GM19023 (cell line): Measurements from ENCODE around the gene NINL.
"Not testable (repeated sequence)": the region's sequence is repeated elsewhere in the genome, so short reads cannot be mapped to it uniquely, and the experiment has no call there.

Experiments used
- ATAC-seq: cut with Tn5 transposase; IDR thresholded peaks from one replicate; pipeline ENCODE4 v1.9.1; 2021; ENCODE audit warnings: mild to moderate bottlenecking, moderate library complexity; ENCODE audit not compliant: unreplicated experiment

The NINL gene

GRCh38 chr20:25561771-25562170 lies 23.6 kb downstream of the NINL start:
- ATAC-seq = not testable (repeated sequence)

DNA sequence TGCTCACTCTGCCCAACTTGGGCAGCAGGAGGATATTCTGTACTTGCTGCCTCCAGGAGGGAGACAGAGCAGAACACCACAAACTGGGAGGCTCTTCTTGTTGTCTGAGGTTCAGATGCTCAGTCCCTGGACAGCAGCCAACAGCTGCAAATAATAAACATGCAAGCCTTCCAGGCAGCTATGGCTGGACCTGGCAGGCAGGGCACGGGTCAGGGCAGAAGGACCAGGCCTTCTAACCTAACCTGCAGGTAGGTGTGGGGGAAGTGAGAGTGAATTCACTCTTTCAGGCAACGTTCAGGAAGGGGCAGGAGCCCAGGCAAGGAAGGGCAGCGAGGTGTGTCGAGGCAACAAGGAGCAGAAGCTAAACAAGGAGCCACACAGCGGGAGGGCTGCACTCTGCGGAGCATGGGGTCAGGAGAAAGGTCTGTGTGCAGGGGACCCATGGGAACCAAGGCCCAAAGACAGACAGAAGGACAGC lies 31.5 kb downstream of the NINL start:
- no peak for ATAC-seq

DNA sequence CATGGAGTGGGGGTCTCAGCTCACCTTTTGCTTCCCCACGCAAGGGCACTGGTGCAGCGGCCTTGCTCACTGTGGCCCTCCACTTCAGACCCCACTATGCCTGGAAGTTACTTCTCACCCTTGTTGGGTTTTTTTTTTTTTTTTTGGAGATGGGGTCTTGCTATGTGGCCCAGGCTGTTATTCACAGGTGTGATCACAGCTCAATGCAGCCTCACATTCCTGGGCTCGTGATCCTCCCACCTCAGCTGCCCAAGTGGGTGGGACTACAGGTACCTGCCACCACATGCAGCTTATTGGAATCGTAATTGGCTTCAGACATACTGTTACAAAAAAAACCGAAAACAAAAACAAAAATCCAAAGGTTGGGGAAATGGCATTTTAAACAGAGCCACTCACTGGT lies 32.4 kb downstream of the NINL start:
- ATAC-seq = no peak

GRCh38 chr20:25551413-25552215 lies 33.7 kb downstream of the NINL start:
- ATAC-seq = no peak

- not testable (repeated sequence) for ATAC-seq
Observed at GRCh38 chr20:25550645-25551337, 34.5 kb downstream of the NINL start.

GRCh38 chr20:25549843-25550477 lies 35.4 kb downstream of the NINL start:
- ATAC-seq = no peak

GRCh38 chr20:25549172-25549773 lies 36.1 kb downstream of the NINL start:
- ATAC-seq = no peak

DNA sequence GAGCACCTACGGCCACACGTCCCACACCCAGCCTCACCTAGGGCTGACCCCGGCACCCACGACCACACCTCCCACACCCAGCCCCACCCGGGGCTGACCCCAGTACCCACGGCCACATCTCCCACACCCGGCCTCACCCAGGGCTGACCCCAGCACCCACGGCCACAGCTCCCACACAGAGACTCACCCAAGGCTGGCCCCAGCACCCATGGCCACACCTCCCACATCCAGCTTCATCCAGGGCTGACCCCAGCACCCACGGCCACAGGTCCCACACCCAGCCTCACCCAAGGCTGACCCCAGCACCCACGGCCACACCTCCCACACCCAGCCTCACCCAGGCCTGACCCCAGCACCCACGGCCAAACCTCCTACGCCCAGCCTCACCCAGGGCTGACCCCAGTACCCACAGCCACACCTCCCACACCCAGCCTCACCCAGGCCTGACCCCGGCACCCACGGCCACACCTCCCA lies 36.7 kb downstream of the NINL start:
- no peak for ATAC-seq

DNA sequence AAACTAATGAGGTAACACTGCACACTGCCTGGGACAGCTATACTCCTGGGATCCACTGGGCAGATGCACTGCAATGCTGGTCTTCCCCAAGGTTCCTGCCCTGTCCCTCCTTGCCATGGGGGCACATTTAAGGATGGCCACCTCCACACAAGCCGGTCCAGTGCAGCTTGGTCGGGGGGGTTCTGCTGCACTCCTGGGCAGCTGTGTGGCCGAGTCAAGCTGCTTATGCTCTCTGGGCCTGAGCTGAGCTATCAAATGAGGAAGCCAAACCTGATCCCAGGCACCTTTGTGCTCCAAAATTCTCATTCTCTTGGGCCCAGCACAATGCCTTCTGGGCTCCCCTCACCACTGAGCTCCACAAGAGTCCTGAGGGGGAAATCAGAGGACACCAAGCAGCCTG lies 37.3 kb downstream of the NINL start:
- no peak for ATAC-seq

DNA sequence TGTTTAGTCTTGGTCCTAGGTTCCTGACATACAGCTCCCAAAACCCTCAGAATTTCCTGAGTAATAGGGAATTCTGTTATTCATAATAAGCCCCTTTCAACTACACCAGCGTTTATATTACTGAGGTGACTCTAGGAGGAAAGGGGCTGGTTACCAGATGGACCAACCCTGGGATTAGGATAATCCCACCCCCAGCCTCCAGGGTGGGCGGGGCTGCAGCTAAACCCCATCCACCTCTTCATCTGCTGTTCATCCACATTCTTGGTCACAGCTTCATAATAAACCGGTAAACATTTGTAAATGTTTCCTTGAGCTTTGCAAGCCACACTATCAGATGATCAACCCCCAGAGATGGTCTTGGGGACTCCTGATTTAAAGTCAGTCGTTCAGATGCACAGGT lies 38.3 kb downstream of the NINL start:
- no peak for ATAC-seq

DNA sequence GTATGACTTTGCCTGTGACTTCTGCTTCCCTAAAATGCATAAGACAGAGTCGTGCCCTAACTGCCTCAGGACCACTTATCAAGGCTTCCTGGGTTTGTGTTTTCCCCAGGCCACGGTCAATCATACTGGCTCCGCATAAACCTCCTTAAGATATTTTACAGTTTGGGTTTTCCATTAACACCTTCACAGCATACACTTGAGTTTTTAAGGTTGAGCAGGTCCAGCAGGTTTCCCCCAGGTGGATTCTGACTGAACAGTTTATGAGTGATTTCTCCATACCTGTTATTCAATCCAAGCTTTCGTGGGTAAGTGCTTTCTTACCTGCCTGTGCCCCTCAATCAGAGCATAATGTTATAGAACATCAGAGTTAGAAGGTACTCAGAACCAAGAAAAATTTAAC lies 39.3 kb downstream of the NINL start:
- no peak for ATAC-seq

DNA sequence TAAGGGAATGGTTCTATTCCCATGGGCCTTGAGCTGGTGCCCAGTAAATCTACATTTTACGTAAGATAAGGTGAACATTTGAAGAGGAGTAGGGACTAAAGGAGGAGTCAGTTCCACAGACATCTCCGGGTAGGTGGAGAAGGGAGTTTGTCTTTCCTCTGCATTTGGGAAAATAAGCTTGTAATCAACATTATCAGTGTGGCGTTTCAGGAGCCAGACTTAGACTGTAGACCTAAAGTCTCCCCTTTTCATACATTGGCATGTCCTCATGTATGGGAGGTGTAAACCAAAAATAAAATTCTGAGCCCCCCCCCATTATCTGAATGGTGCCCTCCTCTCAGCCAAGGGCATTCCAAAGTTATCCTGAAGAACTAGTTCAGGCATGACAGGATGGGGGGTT lies 40.2 kb downstream of the NINL start:
- ATAC-seq = no peak

DNA sequence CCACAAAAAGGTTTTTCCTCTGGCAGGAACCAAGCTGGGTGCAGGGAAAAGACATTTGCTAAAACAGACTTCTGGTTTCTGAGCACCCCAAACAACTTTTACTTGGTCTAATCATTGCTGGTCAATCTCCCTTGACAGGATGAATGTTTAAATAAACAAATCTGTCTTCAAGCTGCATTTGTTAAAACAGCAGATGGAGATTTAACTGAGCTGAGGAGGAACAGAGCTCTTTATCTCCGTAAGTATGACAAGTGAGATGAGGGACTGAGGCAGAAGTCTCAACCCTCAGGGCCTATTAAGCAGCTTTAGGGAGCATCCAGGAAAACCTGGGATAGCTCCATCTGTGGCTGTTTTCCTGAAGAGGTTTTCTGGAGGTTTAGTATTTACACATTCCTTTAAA lies 40.6 kb downstream of the NINL start:
- no peak for ATAC-seq

- no peak for ATAC-seq
Observed at GRCh38 chr20:25544311-25544710, 41.0 kb downstream of the NINL start.

DNA sequence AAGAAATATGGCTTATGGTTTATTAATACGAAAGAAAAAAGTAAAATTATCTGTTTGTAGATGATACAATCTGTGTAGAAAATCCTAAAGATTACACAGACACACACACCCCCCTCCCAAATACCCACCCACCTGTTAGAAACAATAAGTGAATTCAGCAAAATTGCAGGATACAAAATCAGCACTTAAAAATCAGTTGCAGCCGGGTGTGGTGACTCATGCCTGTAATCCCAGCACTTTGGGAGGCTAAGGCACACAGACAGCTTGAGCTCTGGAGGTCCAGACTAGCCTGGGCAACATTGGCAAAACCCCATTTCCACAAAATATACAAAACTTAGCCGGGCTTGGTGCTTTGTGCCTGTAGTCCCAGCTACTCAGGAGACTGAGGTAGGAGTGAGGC lies 42.3 kb downstream of the NINL start:
- no peak for ATAC-seq

GRCh38 chr20:25541676-25542075 lies 43.7 kb downstream of the NINL start:
- no peak for ATAC-seq

GRCh38 chr20:25539742-25540672 lies 45.3 kb downstream of the NINL start:
- no peak for ATAC-seq

- no peak for ATAC-seq
Observed at GRCh38 chr20:25538838-25539665, 46.3 kb downstream of the NINL start.

DNA sequence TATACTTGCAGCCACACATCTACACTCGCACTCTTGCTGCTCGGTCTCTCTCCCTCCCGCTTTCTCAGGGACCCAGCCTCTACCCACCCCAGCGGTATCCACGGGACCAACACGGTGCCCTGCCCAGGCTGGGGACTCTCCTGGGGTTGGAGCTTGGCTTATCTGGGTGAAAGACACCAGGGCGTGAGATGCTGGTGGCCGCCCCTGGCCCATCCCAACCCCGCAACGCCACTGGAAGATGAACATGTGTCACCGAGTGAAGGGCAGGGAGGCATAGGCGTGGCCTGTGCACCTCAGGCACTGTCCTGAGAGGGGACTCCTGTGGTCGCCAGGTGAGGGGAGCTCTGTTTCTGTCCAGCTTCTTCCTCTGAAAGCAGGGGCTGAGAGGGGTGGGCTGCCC lies 47.4 kb downstream of the NINL start:
- no peak for ATAC-seq
